B cell (primary cell): ENCODE measurements around the gene IL25.
"Not testable (repeated sequence)": the region's sequence is repeated elsewhere in the genome, so short reads cannot be mapped to it uniquely, and the experiment has no call there.

Experiments used
- CTCF ChIP-seq: fragments of 200-600 bp; IDR thresholded peaks from one replicate; pipeline ENCODE4 v1.8.0; 2022; ENCODE audit warnings: antibody characterized with exemption, mild to moderate bottlenecking
- EZH2 ChIP-seq: IDR thresholded peaks from 2 replicates; pipeline ENCODE4 v1.6.1; 2012; ENCODE audit warnings: borderline replicate concordance, low read depth, mild to moderate bottlenecking, moderate library complexity, low read length; ENCODE audit not compliant: insufficient read depth, poor library complexity, severe bottlenecking

DNA sequence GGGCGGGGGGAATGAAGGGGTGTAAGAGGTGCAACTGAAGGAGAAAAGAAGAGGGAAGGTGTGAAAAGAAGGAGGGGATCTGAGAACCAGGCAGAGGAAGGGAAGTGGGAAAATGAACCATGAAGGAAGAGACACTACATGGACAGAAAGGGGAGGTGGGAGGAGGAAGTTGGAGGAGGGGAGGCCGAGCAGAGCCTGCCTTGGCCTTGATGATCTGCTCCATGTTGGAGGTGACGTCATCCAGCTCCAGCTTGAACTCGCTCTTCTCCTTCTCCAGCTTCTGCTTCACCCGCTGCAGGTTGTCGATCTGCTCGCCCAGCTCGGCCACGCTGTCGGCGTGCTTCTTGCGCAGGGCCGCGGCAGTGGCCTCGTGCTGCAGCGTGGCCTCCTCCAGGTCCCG lies 47.0 kb downstream of the IL25 start:
- TF ChIP-seq CTCF, EZH2: not testable (repeated sequence)
